Peyer's patch (tissue), 4 donors: Measurements from ENCODE around the gene SFT2D2. TPM values are rescaled to one million over a fixed set of nuclear protein-coding genes. Genes with fewer than 3 reads are reported as not detected.

ENCODE experiments used
- DNase-seq, 3 donors: peaks; one replicate each; pipeline ENCODE4 v3.0.0-alpha.2; 2017 to 2019
- H3K27ac ChIP-seq, 4 donors: fragments of 200-600 bp; sonication (generic); one replicate each; pipeline ENCODE4 v1.5.1; 2016 to 2019
- H3K27me3 ChIP-seq, 2 donors: fragments of 200-600 bp; sonication (generic); one replicate each; pipeline ENCODE4 v1.5.1; 2019
- H3K36me3 ChIP-seq, 3 donors: fragments of 200-600 bp; sonication (generic); one replicate each; pipeline ENCODE4 v1.5.1; 2016 to 2019
- H3K4me1 ChIP-seq, 4 donors: fragments of 200-600 bp; sonication (generic); one replicate each; pipeline ENCODE4 v1.5.1; 2016 to 2019
- H3K4me3 ChIP-seq, 4 donors: fragments of 200-600 bp; sonication (generic); 1 replicate in 3 of 4; 2 replicates in 1 of 4; pipeline ENCODE4 v1.5.1; 2016 to 2019; ENCODE audit warnings: mild to moderate bottlenecking in 1 of 4
- H3K9me3 ChIP-seq, 4 donors: fragments of 200-600 bp; sonication (generic); one replicate each; pipeline ENCODE4 v1.5.1; 2016 to 2019; ENCODE audit warnings: mild to moderate bottlenecking in 1 of 4
- POLR2A ChIP-seq, 2 donors: fragments of 450-650 bp; IDR thresholded peaks; one replicate each; pipeline ENCODE4 v1.5.1; 2017; ENCODE audit warnings: antibody characterized with exemption in 2 of 2, mild to moderate bottlenecking in 2 of 2, moderate library complexity in 2 of 2
- total RNA-seq, 4 donors: library from RNA; depleted of rRNA; stranded (reverse); fragments of >200 nt; gene quantifications; one replicate each; pipeline ENCODE4 v1.1.0, GENCODE V29; 2016
- TF ChIP-seq, protein P1 (sequence below), 6 experiments: fragments of 450-650 bp in 4 of 6; fragments of 200-600 bp in 2 of 6; sonication (generic) in 1 of 6; IDR thresholded peaks; one replicate each; pipeline ENCODE4 v1.5.1; 2017 to 2019; ENCODE audit warnings: antibody characterized with exemption in 6 of 6, mild to moderate bottlenecking in 3 of 6, moderate library complexity in 1 of 6

SFT2D2 gene
- total RNA-seq, 4 donors from 2014 or later: 19.0 to 49.6 (median 38.5) TPM

DNA sequence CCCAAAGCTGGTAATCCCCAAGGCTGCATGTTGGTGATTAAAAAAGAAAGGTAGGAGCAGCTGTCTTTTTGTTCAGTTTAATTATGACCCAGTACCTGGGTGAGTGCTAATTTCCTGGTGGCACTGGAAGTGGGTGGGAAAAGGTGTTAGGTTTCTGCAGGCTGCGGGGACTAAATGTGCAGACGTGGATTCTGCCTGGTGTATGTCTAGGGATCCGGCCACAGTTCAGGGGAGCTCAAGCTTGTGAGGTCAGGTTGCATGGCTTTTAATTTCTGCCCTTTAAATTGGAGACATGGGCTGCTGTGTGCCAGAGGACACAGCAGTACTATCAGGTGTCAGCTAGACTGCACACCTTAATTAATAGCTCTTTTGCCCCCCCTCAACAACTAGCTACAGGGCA lies 34.6 kb downstream of the SFT2D2 start:
- Histone ChIP-seq H3K9me3 (peaks cover 0 to 13% (median 0%) of the 10 kb centered on the region in 4 donors), H3K27ac (no peak overlapping the region), H3K27me3 (no peaks in the 10 kb centered on the region), H3K36me3 (peaks cover 0 to 17% (median 0%) of the 10 kb centered on the region in 3 donors), H3K4me1 (no peaks in the 10 kb centered on the region), H3K4me3 (no peak overlapping the region)
- DNase-seq: no peak
- no peak for TF ChIP-seq POLR2A (IDR thresholded peaks at IDR 0.05)
- TF ChIP-seq, protein P1, sequence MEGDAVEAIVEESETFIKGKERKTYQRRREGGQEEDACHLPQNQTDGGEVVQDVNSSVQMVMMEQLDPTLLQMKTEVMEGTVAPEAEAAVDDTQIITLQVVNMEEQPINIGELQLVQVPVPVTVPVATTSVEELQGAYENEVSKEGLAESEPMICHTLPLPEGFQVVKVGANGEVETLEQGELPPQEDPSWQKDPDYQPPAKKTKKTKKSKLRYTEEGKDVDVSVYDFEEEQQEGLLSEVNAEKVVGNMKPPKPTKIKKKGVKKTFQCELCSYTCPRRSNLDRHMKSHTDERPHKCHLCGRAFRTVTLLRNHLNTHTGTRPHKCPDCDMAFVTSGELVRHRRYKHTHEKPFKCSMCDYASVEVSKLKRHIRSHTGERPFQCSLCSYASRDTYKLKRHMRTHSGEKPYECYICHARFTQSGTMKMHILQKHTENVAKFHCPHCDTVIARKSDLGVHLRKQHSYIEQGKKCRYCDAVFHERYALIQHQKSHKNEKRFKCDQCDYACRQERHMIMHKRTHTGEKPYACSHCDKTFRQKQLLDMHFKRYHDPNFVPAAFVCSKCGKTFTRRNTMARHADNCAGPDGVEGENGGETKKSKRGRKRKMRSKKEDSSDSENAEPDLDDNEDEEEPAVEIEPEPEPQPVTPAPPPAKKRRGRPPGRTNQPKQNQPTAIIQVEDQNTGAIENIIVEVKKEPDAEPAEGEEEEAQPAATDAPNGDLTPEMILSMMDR (IDR thresholded peaks at IDR 0.05): no peak

DNA sequence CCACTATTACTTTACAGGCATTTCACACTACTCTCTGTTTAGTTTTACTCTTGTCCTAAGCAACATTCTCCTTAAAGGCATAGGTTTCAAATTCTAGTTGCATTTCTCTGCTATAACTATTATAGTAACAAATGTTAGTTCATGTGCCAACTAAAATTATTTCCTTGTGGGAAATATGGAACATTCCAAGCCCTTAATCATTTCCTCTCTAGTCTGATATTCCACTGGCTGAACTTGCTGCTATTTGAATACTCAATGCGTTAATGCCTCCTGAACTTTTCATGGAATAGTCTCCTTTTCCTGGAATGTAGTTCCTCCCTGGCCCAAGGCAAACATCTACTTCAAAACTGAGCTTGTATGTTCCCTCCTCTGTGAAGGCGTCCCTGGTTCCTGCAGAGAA lies 35.6 kb downstream of the SFT2D2 start:
- no peak for DNase-seq
- no peaks in the 10 kb centered on the region for H3K27me3 ChIP-seq
- H3K9me3 ChIP-seq: peaks cover 0 to 3% (median 0%) of the 10 kb centered on the region in 4 donors
- H3K27ac ChIP-seq: no peak overlapping the region
- peaks cover 0 to 7% (median 0%) of the 10 kb centered on the region in 3 donors for H3K36me3 ChIP-seq
- no peak overlapping the region for H3K4me3 ChIP-seq
- TF ChIP-seq, protein P1 (IDR thresholded peaks at IDR 0.05): no peak
- no peak for TF ChIP-seq POLR2A (IDR thresholded peaks at IDR 0.05)
- no peaks in the 10 kb centered on the region for H3K4me1 ChIP-seq

DNA sequence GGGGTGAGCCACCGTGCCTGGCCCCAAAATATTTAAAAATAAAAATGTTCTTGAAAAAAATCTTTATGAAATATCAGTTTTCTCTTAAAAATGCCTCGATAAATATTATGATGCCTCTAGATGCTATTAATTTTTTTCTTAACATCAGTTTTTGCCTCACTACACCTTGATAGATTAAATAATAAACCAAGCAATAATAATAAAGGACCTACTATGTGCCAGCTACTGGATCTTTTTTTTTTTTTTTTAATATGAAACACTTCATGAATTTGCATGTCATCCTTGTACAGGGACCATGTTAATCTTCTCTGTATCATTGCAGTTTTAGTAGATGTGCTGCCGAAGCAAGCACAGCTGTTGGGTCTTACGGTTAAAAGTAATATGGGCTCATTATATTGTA lies 37.3 kb downstream of the SFT2D2 start:
- H3K27me3 ChIP-seq: no peaks in the 10 kb centered on the region
- H3K9me3 ChIP-seq: no peaks in the 10 kb centered on the region
- H3K27ac ChIP-seq: no peak overlapping the region
- DNase-seq: no peak
- H3K4me3 ChIP-seq: no peak overlapping the region
- no peaks in the 10 kb centered on the region for H3K4me1 ChIP-seq
- no peak for TF ChIP-seq POLR2A (IDR thresholded peaks at IDR 0.05)
- TF ChIP-seq, protein P1 (IDR thresholded peaks at IDR 0.05): no peak
- H3K36me3 ChIP-seq: peaks cover 0 to 5% (median 0%) of the 10 kb centered on the region in 3 donors

DNA sequence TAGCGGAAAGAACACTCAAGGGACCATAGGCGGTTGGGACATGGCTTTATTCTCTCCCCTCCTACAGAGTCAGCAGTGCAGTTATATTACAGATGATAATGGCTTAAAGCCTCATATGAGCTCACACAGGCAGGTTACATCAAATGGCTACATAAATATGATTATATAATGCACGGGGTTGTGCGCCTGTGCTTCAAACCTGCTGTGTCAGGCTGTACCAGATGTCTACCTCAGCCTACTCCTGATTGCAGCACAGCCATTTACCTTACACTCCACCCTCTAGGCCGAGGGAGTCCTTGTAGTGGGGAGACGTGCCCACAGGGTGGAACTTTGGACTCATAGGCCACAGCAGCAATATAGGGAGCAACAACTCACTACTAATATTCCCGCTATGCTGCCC lies 38.5 kb downstream of the SFT2D2 start:
- Histone ChIP-seq H3K9me3 (no peaks in the 10 kb centered on the region), H3K36me3 (peaks cover 0 to 5% (median 0%) of the 10 kb centered on the region in 3 donors), H3K4me1 (no peaks in the 10 kb centered on the region), H3K4me3 (no peak overlapping the region), H3K27ac (no peak overlapping the region), H3K27me3 (no peaks in the 10 kb centered on the region)
- DNase-seq: no peak
- TF ChIP-seq, protein P1 (IDR thresholded peaks at IDR 0.05): no peak
- no peak for TF ChIP-seq POLR2A (IDR thresholded peaks at IDR 0.05)

DNA sequence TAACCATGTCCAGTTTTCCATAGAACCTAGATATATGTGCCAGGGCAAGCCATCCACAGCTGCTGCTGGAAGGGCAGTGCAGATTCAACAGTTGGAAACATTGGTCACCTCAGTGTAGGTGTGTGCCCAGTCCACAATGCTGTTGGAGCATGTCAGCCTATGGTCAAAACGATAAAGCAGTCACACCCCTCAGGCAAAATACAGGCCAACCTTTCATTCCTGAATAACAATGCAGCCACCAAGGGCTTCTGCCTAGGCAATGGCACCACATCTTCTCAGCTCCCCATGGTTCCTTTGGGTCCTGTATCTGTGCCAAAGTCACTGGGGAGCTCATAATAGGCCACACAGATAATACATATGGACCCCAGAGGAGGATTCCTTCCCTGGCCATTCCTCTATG lies 39.8 kb downstream of the SFT2D2 start:
- no peaks in the 10 kb centered on the region for H3K4me1 ChIP-seq

More for the DNA sequence above, 39.8 kb downstream of the SFT2D2 start:
- no peaks in the 10 kb centered on the region for H3K9me3 ChIP-seq
- no peak overlapping the region for H3K27ac ChIP-seq
- H3K4me3 ChIP-seq: no peak overlapping the region
- no peaks in the 10 kb centered on the region for H3K27me3 ChIP-seq
- no peak for TF ChIP-seq POLR2A (IDR thresholded peaks at IDR 0.05)
- TF ChIP-seq, protein P1 (IDR thresholded peaks at IDR 0.05): no peak
- H3K36me3 ChIP-seq: peaks cover 0 to 5% (median 0%) of the 10 kb centered on the region in 3 donors
- no peak for DNase-seq
